RWPE2 (cell line): ENCODE data around the gene SOX2.
A peak's percentile ranks its signal among the peaks of the same experiment; 100 is the strongest.

Source experiments
- ATAC-seq: fragments of 200-7000 bp; cut with Tn5 transposase; 3 replicates; pipeline ENCODE4 v1.9.1; 2021; ENCODE audit warnings: low read depth
- DNase-seq: peaks from one replicate; pipeline ENCODE4 v3.0.0-alpha.2; 2020; ENCODE audit warnings: low spot score
- H3K27ac ChIP-seq: fragments of 450-650 bp; 2 replicates; pipeline ENCODE4 v1.5.1; 2017; ENCODE audit warnings: mild to moderate bottlenecking; ENCODE audit not compliant: poor library complexity, severe bottlenecking
- H3K27me3 ChIP-seq: fragments of 250-450 bp; sonication (Bioruptor Pico); 2 replicates; pipeline ENCODE4 v1.5.1; 2021; ENCODE audit warnings: mild to moderate bottlenecking, moderate library complexity; ENCODE audit not compliant: insufficient read depth, poor library complexity, severe bottlenecking
- H3K36me3 ChIP-seq: fragments of 250-450 bp; sonication (Bioruptor Pico); 2 replicates; pipeline ENCODE4 v1.5.1; 2020; ENCODE audit warnings: low read depth, mild to moderate bottlenecking, moderate library complexity
- H3K4me1 ChIP-seq: fragments of 250-450 bp; sonication (Bioruptor Pico); 2 replicates; pipeline ENCODE4 v1.5.1; 2021; ENCODE audit warnings: mild to moderate bottlenecking, moderate library complexity; ENCODE audit not compliant: insufficient read depth, poor library complexity, severe bottlenecking
- H3K4me3 ChIP-seq: fragments of 250-450 bp; sonication (Bioruptor Pico); 2 replicates; pipeline ENCODE4 v1.5.1; 2021; ENCODE audit warnings: mild to moderate bottlenecking, moderate library complexity; ENCODE audit not compliant: severe bottlenecking
- H3K9me3 ChIP-seq: fragments of 250-450 bp; sonication (Bioruptor Pico); 2 replicates; pipeline ENCODE4 v1.5.1; 2021; ENCODE audit warnings: mild to moderate bottlenecking, moderate library complexity; ENCODE audit not compliant: severe bottlenecking
- CTCF ChIP-seq: fragments of 450-650 bp; IDR thresholded peaks from one replicate; pipeline ENCODE4 v1.5.1; 2017; ENCODE audit warnings: mild to moderate bottlenecking, moderate library complexity; ENCODE audit not compliant: poor library complexity, severe bottlenecking

SOX2 gene

GRCh38 chr3:181715571-181716340 lies 4.0 kb downstream of the SOX2 start:
- peaks cover 81% of the 10 kb centered on the region for H3K27me3 ChIP-seq
- ATAC-seq = no peak
- H3K4me3 ChIP-seq = peak overlapping the region; percentile 17
- H3K36me3 ChIP-seq = no peaks in the 10 kb centered on the region
- H3K4me1 ChIP-seq = peaks cover 5% of the 10 kb centered on the region
- H3K9me3 ChIP-seq = no peaks in the 10 kb centered on the region
- TF ChIP-seq CTCF = no peak
- peak overlapping the region; percentile 15 for H3K27ac ChIP-seq
- DNase-seq = no peak

GRCh38 chr3:181716966-181717365 lies 5.2 kb downstream of the SOX2 start:
- TF ChIP-seq CTCF = no peak
- H3K9me3 ChIP-seq = no peaks in the 10 kb centered on the region
- no peak overlapping the region for H3K27ac ChIP-seq
- H3K27me3 ChIP-seq = peaks cover 91% of the 10 kb centered on the region
- H3K4me1 ChIP-seq = peaks cover 5% of the 10 kb centered on the region
- H3K4me3 ChIP-seq = no peak overlapping the region
- H3K36me3 ChIP-seq = no peaks in the 10 kb centered on the region
- ATAC-seq (no peak), DNase-seq (no peak)

DNA sequence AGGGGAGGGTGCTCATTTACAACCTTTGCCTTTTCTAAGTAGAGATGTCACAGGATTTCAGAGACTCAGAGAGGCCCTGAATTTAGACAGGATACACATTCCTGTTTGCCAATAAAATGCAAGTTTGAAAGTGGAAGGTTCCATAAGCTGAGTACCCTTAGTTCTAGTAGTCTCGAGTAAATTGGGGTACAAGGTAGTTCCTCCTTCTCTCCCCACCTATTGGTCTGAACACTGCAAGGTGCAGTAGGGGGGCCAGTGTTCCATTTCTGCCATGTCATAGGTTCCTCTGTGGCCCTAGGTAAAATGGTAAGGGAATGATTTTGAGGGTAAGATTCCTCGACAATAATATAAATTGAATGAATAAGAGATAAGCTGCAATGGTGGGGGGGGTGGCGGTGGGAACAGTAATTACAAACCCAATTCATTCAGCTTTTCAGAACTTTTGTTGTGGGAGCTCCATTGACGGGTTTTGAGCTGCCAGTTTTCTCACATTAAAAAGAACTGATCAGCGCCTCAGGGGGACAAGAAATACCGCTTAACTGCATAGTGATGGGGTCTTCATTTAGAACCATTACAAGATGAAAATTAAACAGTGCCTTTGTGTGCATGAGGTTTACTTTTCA lies 5.9 kb downstream of the SOX2 start:
- ATAC-seq (no peak), DNase-seq (no peak)
- H3K4me1 ChIP-seq = peaks cover 5% of the 10 kb centered on the region
- H3K9me3 ChIP-seq = no peaks in the 10 kb centered on the region
- no peak overlapping the region for H3K27ac ChIP-seq
- peaks cover 86% of the 10 kb centered on the region for H3K27me3 ChIP-seq
- H3K4me3 ChIP-seq = no peak overlapping the region
- no peak for TF ChIP-seq CTCF
- no peaks in the 10 kb centered on the region for H3K36me3 ChIP-seq

- H3K27me3 ChIP-seq = peaks cover 80% of the 10 kb centered on the region
- ATAC-seq (no peak), DNase-seq (no peak)
- no peak for TF ChIP-seq CTCF
- H3K4me3 ChIP-seq = no peak overlapping the region
- no peaks in the 10 kb centered on the region for H3K9me3 ChIP-seq
- H3K27ac ChIP-seq = no peak overlapping the region
- H3K4me1 ChIP-seq = peaks cover 5% of the 10 kb centered on the region
- no peaks in the 10 kb centered on the region for H3K36me3 ChIP-seq
Measured at GRCh38 chr3:181718369-181718768, 6.6 kb downstream of the SOX2 start.
